Neural cell (in vitro differentiated cells): ENCODE data around the gene SRGAP3. TPM values are rescaled to one million over a fixed set of nuclear protein-coding genes. Genes with fewer than 3 reads are reported as not detected.

Experiments
- H2AFZ ChIP-seq: fragments of 200-600, 300-800 bp; sonication (generic), shearing (Covaris generic); 2 replicates; pipeline ENCODE4 v1.6.0; 2014; ENCODE audit warnings: low read depth, mild to moderate bottlenecking, antibody characterized with exemption, low read length, moderate library complexity
- H3F3A ChIP-seq: fragments of 200-600 bp; shearing (Covaris generic); 2 replicates; pipeline ENCODE4 v1.6.1; 2016; ENCODE audit warnings: mild to moderate bottlenecking, moderate library complexity, mixed read lengths, antibody characterized with exemption, low read length; ENCODE audit not compliant: insufficient read depth, poor library complexity, severe bottlenecking
- H3K27ac ChIP-seq: fragments of 200-600, 300-800 bp; sonication (generic), shearing (Covaris generic); 2 replicates; pipeline ENCODE4 v1.5.1; 2014; ENCODE audit warnings: mild to moderate bottlenecking, low read length, moderate library complexity
- H3K27me3 ChIP-seq: fragments of 300-800, 200-600 bp; sonication (generic), shearing (Covaris generic); 2 replicates; pipeline ENCODE4 v1.6.0; 2014; ENCODE audit warnings: mild to moderate bottlenecking, low read depth, low read length, moderate library complexity; ENCODE audit not compliant: insufficient read depth
- H3K36me3 ChIP-seq: fragments of 300-800, 200-600 bp; sonication (generic), shearing (Covaris generic); 2 replicates; pipeline ENCODE4 v1.5.1; 2014; ENCODE audit warnings: mild to moderate bottlenecking, antibody characterized with exemption, low read length, moderate library complexity; ENCODE audit not compliant: insufficient read depth
- H3K4me2 ChIP-seq: fragments of 300-800, 200-600 bp; sonication (generic), shearing (Covaris generic); 2 replicates; pipeline ENCODE4 v1.6.0; 2014; ENCODE audit warnings: mild to moderate bottlenecking, low read length
- H3K4me3 ChIP-seq: fragments of 300-800, 200-600 bp; sonication (generic), shearing (Covaris generic); 2 replicates; pipeline ENCODE4 v1.5.1; 2014; ENCODE audit warnings: mild to moderate bottlenecking, low read length, moderate library complexity
- H3K79me2 ChIP-seq: fragments of 200-600 bp; shearing (Covaris generic); replicated peaks from 2 replicates; pipeline ENCODE4 v1.6.0; 2014; ENCODE audit warnings: mild to moderate bottlenecking, low read length, moderate library complexity; ENCODE audit not compliant: insufficient read depth
- H3K9ac ChIP-seq: fragments of 300-800, 200-600 bp; sonication (generic), shearing (Covaris generic); 2 replicates; pipeline ENCODE4 v1.6.1; 2016; ENCODE audit warnings: mild to moderate bottlenecking, low read length, mixed read lengths
- H3K9me2 ChIP-seq: fragments of 200-600 bp; shearing (Covaris generic); 2 replicates; pipeline ENCODE4 v1.6.1; 2016; ENCODE audit warnings: mild to moderate bottlenecking, low read length, mixed read lengths; ENCODE audit not compliant: insufficient read depth
- H3K9me3 ChIP-seq: fragments of 200-600, 300-800 bp; sonication (generic), shearing (Covaris generic); 2 replicates; pipeline ENCODE4 v1.6.1; 2016; ENCODE audit warnings: mild to moderate bottlenecking, mixed run types, low read length, moderate library complexity, mixed read lengths
- H4K20me1 ChIP-seq: fragments of 200-600 bp; shearing (Covaris generic); 2 replicates; pipeline ENCODE4 v1.6.1; 2016; ENCODE audit warnings: mild to moderate bottlenecking, mixed run types; ENCODE audit not compliant: insufficient read depth
- EP300 ChIP-seq: fragments of 450-650 bp; conservative IDR thresholded peaks from 2 replicates; pipeline ENCODE4 v1.6.1; 2014; ENCODE audit warnings: antibody characterized with exemption, mild to moderate bottlenecking, moderate library complexity; ENCODE audit not compliant: poor library complexity, severe bottlenecking
- EZH2 ChIP-seq: fragments of 200-600, 300-800 bp; shearing (Covaris generic), sonication (generic); IDR thresholded peaks from 2 replicates; pipeline ENCODE4 v1.6.1; 2014; ENCODE audit warnings: antibody characterized with exemption, low read length, borderline replicate concordance, mild to moderate bottlenecking; ENCODE audit not compliant: insufficient read depth, poor library complexity, severe bottlenecking
- MXI1 ChIP-seq: fragments of 450-650 bp; conservative IDR thresholded peaks from 2 replicates; pipeline ENCODE4 v1.6.1; 2014; ENCODE audit warnings: antibody characterized with exemption, mild to moderate bottlenecking; ENCODE audit not compliant: poor library complexity, severe bottlenecking
- POLR2AphosphoS5 ChIP-seq: IDR thresholded peaks from 2 replicates; pipeline ENCODE4 v1.6.1; 2012
- RAD21 ChIP-seq: fragments of 450-650 bp; conservative IDR thresholded peaks from 2 replicates; pipeline ENCODE4 v1.6.1; 2014; ENCODE audit warnings: antibody characterized with exemption, mild to moderate bottlenecking, moderate library complexity
- SMC3 ChIP-seq: fragments of 450-650 bp; conservative IDR thresholded peaks from 2 replicates; pipeline ENCODE4 v1.6.1; 2014; ENCODE audit warnings: antibody characterized with exemption, mild to moderate bottlenecking, moderate library complexity; ENCODE audit not compliant: poor library complexity
- TAF1 ChIP-seq: IDR thresholded peaks from 2 replicates; pipeline ENCODE4 v1.6.1; 2012; ENCODE audit warnings: low read depth
- polyA plus RNA-seq: library from polyadenylated mRNA; depleted of rRNA; stranded (reverse); fragments of >200 nt; gene quantifications from 2 replicates; pipeline ENCODE4 v1.2.3, GENCODE V29; 2014
- TF ChIP-seq, protein P1 (sequence below): fragments of 450-650 bp; IDR thresholded peaks from 2 replicates; pipeline ENCODE4 v1.5.1; 2014; ENCODE audit warnings: antibody characterized with exemption, mild to moderate bottlenecking, moderate library complexity; ENCODE audit not compliant: poor library complexity, severe bottlenecking
- TF ChIP-seq, protein P2 (sequence below): IDR thresholded peaks from 2 replicates; pipeline ENCODE4 v1.6.1; 2012; ENCODE audit warnings: borderline replicate concordance

The SRGAP3 gene
- polyA plus RNA-seq, 1 donor from 2014 or later, result 31.5 TPM

DNA sequence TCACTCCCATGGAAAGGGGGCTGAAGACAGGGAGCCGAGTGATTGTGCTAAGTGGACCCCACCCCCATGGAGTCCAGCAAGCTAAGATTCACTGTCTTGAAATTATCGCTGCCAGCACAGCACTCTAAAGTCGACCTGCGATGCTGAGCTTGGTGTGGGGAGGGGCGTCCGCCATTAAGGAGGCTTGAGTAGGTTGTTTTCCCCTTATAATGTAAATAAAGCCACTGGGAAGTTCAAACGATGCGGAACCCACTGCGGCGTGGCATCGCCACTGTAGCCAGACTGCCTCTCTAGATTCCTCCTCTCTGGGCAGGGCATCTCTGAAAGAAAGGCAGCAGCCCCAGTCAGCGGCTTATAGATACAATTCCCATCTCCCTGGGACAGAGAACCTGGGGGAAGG is 10.9 kb upstream of the SRGAP3 start:
- Histone ChIP-seq H3F3A (no peaks in the 10 kb centered on the region), H3K27me3 (no peaks in the 10 kb centered on the region), H3K27ac (no peak overlapping the region), H3K36me3 (no peaks in the 10 kb centered on the region), H3K4me2 (no peak overlapping the region), H3K9me2 (no peaks in the 10 kb centered on the region), H2AFZ (no peak overlapping the region), H3K9ac (no peak overlapping the region), H4K20me1 (no peaks in the 10 kb centered on the region), H3K9me3 (no peaks in the 10 kb centered on the region), H3K4me3 (no peak overlapping the region), H3K79me2 (no peaks in the 10 kb centered on the region)
- TF ChIP-seq EZH2 (no peak), RAD21 (no peak), TAF1 (no peak), POLR2AphosphoS5 (no peak), SMC3 (no peak), MXI1 (no peak)
- TF ChIP-seq, protein P1, sequence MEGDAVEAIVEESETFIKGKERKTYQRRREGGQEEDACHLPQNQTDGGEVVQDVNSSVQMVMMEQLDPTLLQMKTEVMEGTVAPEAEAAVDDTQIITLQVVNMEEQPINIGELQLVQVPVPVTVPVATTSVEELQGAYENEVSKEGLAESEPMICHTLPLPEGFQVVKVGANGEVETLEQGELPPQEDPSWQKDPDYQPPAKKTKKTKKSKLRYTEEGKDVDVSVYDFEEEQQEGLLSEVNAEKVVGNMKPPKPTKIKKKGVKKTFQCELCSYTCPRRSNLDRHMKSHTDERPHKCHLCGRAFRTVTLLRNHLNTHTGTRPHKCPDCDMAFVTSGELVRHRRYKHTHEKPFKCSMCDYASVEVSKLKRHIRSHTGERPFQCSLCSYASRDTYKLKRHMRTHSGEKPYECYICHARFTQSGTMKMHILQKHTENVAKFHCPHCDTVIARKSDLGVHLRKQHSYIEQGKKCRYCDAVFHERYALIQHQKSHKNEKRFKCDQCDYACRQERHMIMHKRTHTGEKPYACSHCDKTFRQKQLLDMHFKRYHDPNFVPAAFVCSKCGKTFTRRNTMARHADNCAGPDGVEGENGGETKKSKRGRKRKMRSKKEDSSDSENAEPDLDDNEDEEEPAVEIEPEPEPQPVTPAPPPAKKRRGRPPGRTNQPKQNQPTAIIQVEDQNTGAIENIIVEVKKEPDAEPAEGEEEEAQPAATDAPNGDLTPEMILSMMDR, result no peak
- TF ChIP-seq, protein P2, sequence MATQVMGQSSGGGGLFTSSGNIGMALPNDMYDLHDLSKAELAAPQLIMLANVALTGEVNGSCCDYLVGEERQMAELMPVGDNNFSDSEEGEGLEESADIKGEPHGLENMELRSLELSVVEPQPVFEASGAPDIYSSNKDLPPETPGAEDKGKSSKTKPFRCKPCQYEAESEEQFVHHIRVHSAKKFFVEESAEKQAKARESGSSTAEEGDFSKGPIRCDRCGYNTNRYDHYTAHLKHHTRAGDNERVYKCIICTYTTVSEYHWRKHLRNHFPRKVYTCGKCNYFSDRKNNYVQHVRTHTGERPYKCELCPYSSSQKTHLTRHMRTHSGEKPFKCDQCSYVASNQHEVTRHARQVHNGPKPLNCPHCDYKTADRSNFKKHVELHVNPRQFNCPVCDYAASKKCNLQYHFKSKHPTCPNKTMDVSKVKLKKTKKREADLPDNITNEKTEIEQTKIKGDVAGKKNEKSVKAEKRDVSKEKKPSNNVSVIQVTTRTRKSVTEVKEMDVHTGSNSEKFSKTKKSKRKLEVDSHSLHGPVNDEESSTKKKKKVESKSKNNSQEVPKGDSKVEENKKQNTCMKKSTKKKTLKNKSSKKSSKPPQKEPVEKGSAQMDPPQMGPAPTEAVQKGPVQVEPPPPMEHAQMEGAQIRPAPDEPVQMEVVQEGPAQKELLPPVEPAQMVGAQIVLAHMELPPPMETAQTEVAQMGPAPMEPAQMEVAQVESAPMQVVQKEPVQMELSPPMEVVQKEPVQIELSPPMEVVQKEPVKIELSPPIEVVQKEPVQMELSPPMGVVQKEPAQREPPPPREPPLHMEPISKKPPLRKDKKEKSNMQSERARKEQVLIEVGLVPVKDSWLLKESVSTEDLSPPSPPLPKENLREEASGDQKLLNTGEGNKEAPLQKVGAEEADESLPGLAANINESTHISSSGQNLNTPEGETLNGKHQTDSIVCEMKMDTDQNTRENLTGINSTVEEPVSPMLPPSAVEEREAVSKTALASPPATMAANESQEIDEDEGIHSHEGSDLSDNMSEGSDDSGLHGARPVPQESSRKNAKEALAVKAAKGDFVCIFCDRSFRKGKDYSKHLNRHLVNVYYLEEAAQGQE, result no peak

DNA sequence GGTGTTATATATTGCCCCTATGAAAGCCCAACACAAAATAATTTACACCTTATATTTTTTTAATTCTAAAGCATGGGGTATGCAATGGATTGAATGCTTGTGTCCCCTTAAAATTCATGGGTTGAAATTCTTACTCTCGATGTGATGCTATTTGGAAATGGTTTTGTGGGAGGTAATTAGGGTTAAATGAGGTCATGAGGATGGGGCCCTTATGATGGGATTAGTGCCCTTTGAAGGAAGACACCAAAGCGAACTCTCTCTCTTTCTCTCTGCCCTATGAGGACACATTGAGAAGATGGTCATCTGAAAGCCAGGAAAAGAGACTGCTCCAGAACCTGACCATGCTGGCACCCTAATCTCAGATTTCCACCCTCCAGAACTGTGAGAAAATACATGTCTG is 7.6 kb upstream of the SRGAP3 start:
- H3K9me3 ChIP-seq, result no peaks in the 10 kb centered on the region
- H3K36me3 ChIP-seq, result no peaks in the 10 kb centered on the region
- no peaks in the 10 kb centered on the region for H3K9me2 ChIP-seq
- no peak overlapping the region for H3K9ac ChIP-seq
- no peaks in the 10 kb centered on the region for H3F3A ChIP-seq
- no peak overlapping the region for H2AFZ ChIP-seq
- no peak overlapping the region for H3K4me2 ChIP-seq
- no peaks in the 10 kb centered on the region for H3K79me2 ChIP-seq
- no peaks in the 10 kb centered on the region for H4K20me1 ChIP-seq
- H3K4me3 ChIP-seq, result no peak overlapping the region
- H3K27ac ChIP-seq, result no peak overlapping the region
- H3K27me3 ChIP-seq, result no peaks in the 10 kb centered on the region
- TF ChIP-seq EZH2 (no peak), TAF1 (no peak), EP300 (no peak), MXI1 (no peak), POLR2AphosphoS5 (no peak), RAD21 (no peak)
- TF ChIP-seq, protein P2, result no peak
- TF ChIP-seq, protein P1, result no peak
